Erythroblast (primary cell): ENCODE data around the gene AMBP.

Experiments used
- GATA1 ChIP-seq: IDR thresholded peaks from 2 replicates; pipeline ENCODE4 v1.6.1; 2011; ENCODE audit warnings: low read depth, mild to moderate bottlenecking, control low read depth, low read length, moderate library complexity
- POLR2A ChIP-seq: IDR thresholded peaks from 2 replicates; pipeline ENCODE4 v1.6.1; 2011; ENCODE audit warnings: mild to moderate bottlenecking, low read length

DNA sequence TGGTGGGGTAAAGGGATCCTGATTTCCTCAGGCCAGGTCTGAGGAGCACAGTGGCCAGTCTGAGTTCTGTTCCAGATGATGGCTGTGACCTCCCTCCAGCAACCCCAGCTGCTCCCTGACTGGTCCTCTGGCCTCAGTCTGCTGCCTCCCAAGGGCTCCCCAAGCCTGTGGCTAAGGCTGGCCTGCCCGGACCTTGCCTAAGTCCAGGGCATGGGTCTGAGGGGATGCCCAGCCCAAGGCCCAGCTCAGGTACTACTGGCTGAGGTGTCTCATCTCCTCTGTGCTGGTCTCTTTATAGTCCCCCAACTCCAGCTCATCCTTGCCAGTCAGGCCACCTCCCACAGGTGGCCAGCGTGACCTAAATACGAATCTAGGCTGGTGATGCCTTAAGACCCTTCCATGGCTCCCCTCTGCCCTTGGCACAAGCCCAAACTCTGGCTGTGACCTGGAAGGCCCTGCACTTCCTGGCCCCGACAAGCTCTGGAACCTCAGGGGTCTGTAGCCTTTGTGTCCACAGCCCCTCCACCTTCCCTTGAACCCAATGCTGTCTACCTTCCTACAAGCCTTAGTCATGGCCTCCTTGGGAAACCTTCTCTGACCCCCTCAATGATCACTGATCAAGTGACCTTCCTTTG lies 11.2 kb upstream of the AMBP start:
- TF ChIP-seq POLR2A (no peak), GATA1 (no peak)
